HCT116 (cell line): ENCODE measurements around the gene KPNB1. TPM values are rescaled to one million over a fixed set of nuclear protein-coding genes. Genes with fewer than 3 reads are reported as not detected.

Source experiments
- ATAC-seq: fragments of 200-7000 bp; cut with Tn5 transposase; 2 replicates; pipeline ENCODE4 v1.9.1; 2020; ENCODE audit warnings: mild to moderate bottlenecking, moderate library complexity
- BruUV-seq: library from RNA; stranded (reverse); fragments of 400-500 nt; replicated peaks from 2 replicates; lab custom pipeline; 2021; lab: Mats Ljungman, UMichigan
- CTCF ChIA-PET: fragments of 300-600 bp; sonication (Branson Sonifier 250); formaldehyde crosslinking; loops from one replicate; lab custom pipeline; 2021; ENCODE audit warnings: antibody characterized with exemption; lab: Charles Lee
- POLR2A ChIA-PET: fragments of 300-600, 350-600 bp; sonication (Branson Sonifier 250); formaldehyde crosslinking; loops from one replicate; lab custom pipeline; 2021; ENCODE audit warnings: antibody characterized with exemption; lab: Charles Lee
- RAD21 ChIA-PET, 2 experiments: fragments of 300-600 bp; sonication (Branson Sonifier 250); formaldehyde crosslinking; loops; one replicate each; lab custom pipeline; 2023; ENCODE audit warnings: low total read pairs in 2 of 2; ENCODE audit not compliant: uncharacterized antibody in 2 of 2, unreplicated experiment in 2 of 2, low non-redundant PET in 1 of 2; lab: Charles Lee
- DNase-seq: peaks from one replicate; pipeline ENCODE4 v3.0.0-alpha.2; 2010; ENCODE audit warnings: low read depth, low spot score
- H2AFZ ChIP-seq: fragments of 200-600 bp; shearing (Covaris generic), sonication (generic); 2 replicates; pipeline ENCODE4 v1.6.1; 2017; ENCODE audit warnings: low read depth, mixed run types, mixed read lengths, antibody characterized with exemption, low read length; ENCODE audit not compliant: poor library complexity, severe bottlenecking
- H3K27ac ChIP-seq: 2 replicates; pipeline ENCODE4 v1.5.1; 2012; ENCODE audit warnings: low read depth, low read length
- H3K27me3 ChIP-seq: fragments of 200-600 bp; sonication (generic); 2 replicates; pipeline ENCODE4 v1.6.1; 2016; ENCODE audit warnings: mixed run types, low read length, mixed read lengths; ENCODE audit not compliant: insufficient read depth
- H3K36me3 ChIP-seq, 2 experiments: fragments of 200-500 bp in 1 of 2; fragments of 200-600 bp in 1 of 2; sonication (Bioruptor generic) in 1 of 2; sonication (generic) in 1 of 2; 2 replicates each; pipeline versions ENCODE4 v1.5.1 to v1.6.1; 2014 to 2016; ENCODE audit warnings: low read length in 2 of 2, inconsistent platforms in 1 of 2, mixed read lengths in 1 of 2, mixed run types in 1 of 2; ENCODE audit not compliant: insufficient read depth in 2 of 2, control insufficient read depth in 1 of 2
- H3K4me1 ChIP-seq, 2 experiments: fragments of 200-600 bp in 1 of 2; sonication (generic) in 1 of 2; 2 replicates each; pipeline versions ENCODE4 v1.5.1 to v1.6.1; 2012 to 2017; ENCODE audit warnings: low read length in 2 of 2, inconsistent platforms in 1 of 2, mild to moderate bottlenecking in 1 of 2, mixed read lengths in 1 of 2, mixed run types in 1 of 2, moderate library complexity in 1 of 2; ENCODE audit not compliant: insufficient read depth in 2 of 2, control insufficient read depth in 1 of 2
- H3K4me2 ChIP-seq: fragments of 200-600 bp; sonication (generic); 2 replicates; pipeline ENCODE4 v1.6.1; 2017; ENCODE audit warnings: mixed run types, low read length, mixed read lengths
- H3K4me3 ChIP-seq, 2 experiments: fragments of 200-600 bp in 1 of 2; sonication (generic) in 1 of 2; replicated peaks in 1 of 2; 2 replicates each; pipeline ENCODE4 v1.5.1; 2011 to 2016; ENCODE audit warnings: low read length in 2 of 2, control low read depth in 1 of 2, low read depth in 1 of 2, mild to moderate bottlenecking in 1 of 2, mixed read lengths in 1 of 2, mixed run types in 1 of 2
- H3K79me2 ChIP-seq: fragments of 200-600 bp; sonication (generic); 2 replicates; pipeline ENCODE4 v1.6.1; 2017; ENCODE audit warnings: mild to moderate bottlenecking, mixed run types, low read length, moderate library complexity, mixed read lengths; ENCODE audit not compliant: insufficient read depth
- H3K9ac ChIP-seq: fragments of 200-600 bp; sonication (generic); 2 replicates; pipeline ENCODE4 v1.6.1; 2016; ENCODE audit warnings: low read length, mixed read lengths
- H3K9me2 ChIP-seq: fragments of 200-600 bp; sonication (generic), shearing (Covaris generic); 2 replicates; pipeline ENCODE4 v1.6.1; 2017; ENCODE audit warnings: mixed run types, mild to moderate bottlenecking, moderate library complexity; ENCODE audit not compliant: insufficient read depth
- H3K9me3 ChIP-seq, 2 experiments: fragments of 200-500 bp in 1 of 2; fragments of 200-600 bp in 1 of 2; sonication (Bioruptor generic) in 1 of 2; sonication (generic) in 1 of 2; 2 replicates each; pipeline ENCODE4 v1.6.1; 2014 to 2017; ENCODE audit warnings: low read length in 2 of 2, mixed read lengths in 2 of 2, inconsistent platforms in 1 of 2, low read depth in 1 of 2, mild to moderate bottlenecking in 1 of 2, mixed run types in 1 of 2, moderate library complexity in 1 of 2; ENCODE audit not compliant: control insufficient read depth in 1 of 2, insufficient read depth in 1 of 2
- H4K20me1 ChIP-seq: fragments of 200-600 bp; sonication (generic), shearing (Covaris generic); 2 replicates; pipeline ENCODE4 v1.6.1; 2017; ENCODE audit warnings: mixed run types, mild to moderate bottlenecking, moderate library complexity; ENCODE audit not compliant: insufficient read depth
- CEBPB ChIP-seq: IDR thresholded peaks from 2 replicates; pipeline ENCODE4 v1.6.1; 2012; ENCODE audit warnings: low read depth
- EGR1 ChIP-seq: IDR thresholded peaks from 2 replicates; pipeline ENCODE4 v1.6.1; 2012; ENCODE audit warnings: low read depth
- ELF1 ChIP-seq: IDR thresholded peaks from 2 replicates; pipeline ENCODE4 v1.6.1; 2012; ENCODE audit warnings: low read depth, borderline replicate concordance
- EZH2phosphoT487 ChIP-seq: fragments of 200-600 bp; IDR thresholded peaks from 2 replicates; pipeline ENCODE4 v1.6.1; 2018; ENCODE audit warnings: antibody characterized with exemption, borderline replicate concordance
- FOSL1 ChIP-seq: IDR thresholded peaks from 2 replicates; pipeline ENCODE4 v1.6.1; 2012; ENCODE audit warnings: low read depth
- JUND ChIP-seq: IDR thresholded peaks from 2 replicates; pipeline ENCODE4 v1.6.1; 2012
- POLR2A ChIP-seq: IDR thresholded peaks from 2 replicates; pipeline ENCODE4 v1.7.0; 2011; ENCODE audit warnings: borderline replicate concordance; ENCODE audit not compliant: insufficient read depth, insufficient read length; ENCODE audit errors: extremely low read depth
- POLR2AphosphoS5 ChIP-seq: IDR thresholded peaks from 2 replicates; pipeline ENCODE4 v1.6.1; 2011; ENCODE audit warnings: mild to moderate bottlenecking, low read depth, low read length, moderate library complexity
- RAD21 ChIP-seq: IDR thresholded peaks from 2 replicates; pipeline ENCODE4 v1.6.1; 2012; ENCODE audit warnings: low read depth, mild to moderate bottlenecking
- SP1 ChIP-seq: IDR thresholded peaks from 2 replicates; pipeline ENCODE4 v1.6.1; 2012; ENCODE audit warnings: low read depth
- YY1 ChIP-seq: IDR thresholded peaks from 2 replicates; pipeline ENCODE4 v1.6.1; 2011; ENCODE audit warnings: low read length, low read depth, moderate library complexity, mild to moderate bottlenecking; ENCODE audit not compliant: insufficient replicate concordance; ENCODE audit errors: extremely low read depth
- ZFX ChIP-seq: fragments of 450-650 bp; IDR thresholded peaks from 2 replicates; pipeline ENCODE4 v1.6.1; 2017
- ZNF274 ChIP-seq: fragments of 200-500 bp; sonication (Bioruptor generic); IDR thresholded peaks from 2 replicates; pipeline ENCODE4 v1.6.1; 2014; ENCODE audit warnings: mild to moderate bottlenecking, low read depth, low read length, inconsistent platforms
- intact Hi-C: fragments of 100-400 bp; cut with micrococcal nuclease; formaldehyde crosslinking; loops from 2 replicates; pipeline ENCODE4 v1.10.0; 2022
- total RNA-seq: library from RNA; stranded (reverse); gene quantifications from one replicate; pipeline ENCODE4 v1.2.1, GENCODE V29; 2021; ENCODE audit not compliant: unreplicated experiment
- TF ChIP-seq, protein P1 (sequence below): IDR thresholded peaks from 2 replicates; pipeline ENCODE4 v1.6.1; 2012; ENCODE audit warnings: low read depth
- TF ChIP-seq, protein P2 (sequence below), 3 experiments: fragments of 200-600 bp in 1 of 3; sonication (generic) in 1 of 3; IDR thresholded peaks in 2 of 3; conservative IDR thresholded peaks in 1 of 3; 2 replicates each; pipeline ENCODE4 v1.5.1; 2012 to 2017; ENCODE audit warnings: low read depth in 2 of 3, low read length in 2 of 3, antibody characterized with exemption in 1 of 3, borderline replicate concordance in 1 of 3, control low read depth in 1 of 3, mild to moderate bottlenecking in 1 of 3, mixed read lengths in 1 of 3, mixed run types in 1 of 3, moderate library complexity in 1 of 3; ENCODE audit not compliant: insufficient read depth in 1 of 3
- TF ChIP-seq, protein P3 (sequence below): IDR thresholded peaks from 2 replicates; pipeline ENCODE4 v1.6.1; 2011; ENCODE audit warnings: mild to moderate bottlenecking, low read length, moderate library complexity; ENCODE audit not compliant: insufficient replicate concordance; ENCODE audit errors: extremely low read depth
- TF ChIP-seq, protein P4 (sequence below): IDR thresholded peaks from 2 replicates; pipeline ENCODE4 v1.6.1; 2012
- TF ChIP-seq, protein P5 (sequence below): IDR thresholded peaks from 2 replicates; pipeline ENCODE4 v1.6.1; 2012

The KPNB1 gene
- total RNA-seq, 1 experiment from 2014 or later, result 526 TPM

DNA sequence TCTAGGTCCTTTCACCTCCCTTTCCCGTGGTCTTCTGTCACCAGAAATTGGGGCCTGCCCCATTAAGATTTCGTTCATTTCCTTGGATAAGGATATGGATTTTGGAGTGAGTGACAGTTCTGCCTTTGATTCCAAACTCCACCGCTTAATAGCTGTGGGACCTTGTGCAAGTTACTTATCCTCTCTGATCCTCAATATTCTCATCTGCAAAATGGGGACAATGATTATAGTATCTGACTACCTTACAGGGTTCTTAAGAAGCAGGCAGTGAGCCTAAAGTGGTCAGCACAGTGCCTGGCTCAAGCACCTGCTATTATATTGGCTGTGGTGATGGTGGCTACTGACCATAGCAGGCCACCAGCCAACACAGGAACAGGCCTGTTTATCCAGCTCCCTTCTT is 59.9 kb downstream of the KPNB1 start:
- BruUV-seq, result no TSS peak
- no peak for ATAC-seq
- Histone ChIP-seq H4K20me1 (no peaks in the 10 kb centered on the region), H3K4me2 (no peak overlapping the region), H3K79me2 (no peaks in the 10 kb centered on the region), H3K9me3 (no peaks in the 10 kb centered on the region), H3K9me2 (no peaks in the 10 kb centered on the region), H3K4me3 (no peak overlapping the region), H3K4me1 (peaks cover 0 to 9% of the 10 kb centered on the region in 2 experiments; a peak in 2 of 4 replicates), H3K36me3 (no peaks in the 10 kb centered on the region), H3K27ac (no peak overlapping the region), H3K27me3 (peaks cover 17% of the 10 kb centered on the region; the same call in 1 of the 2 replicates), H2AFZ (no peak overlapping the region), H3K9ac (no peak overlapping the region)
- TF ChIP-seq, protein P1, sequence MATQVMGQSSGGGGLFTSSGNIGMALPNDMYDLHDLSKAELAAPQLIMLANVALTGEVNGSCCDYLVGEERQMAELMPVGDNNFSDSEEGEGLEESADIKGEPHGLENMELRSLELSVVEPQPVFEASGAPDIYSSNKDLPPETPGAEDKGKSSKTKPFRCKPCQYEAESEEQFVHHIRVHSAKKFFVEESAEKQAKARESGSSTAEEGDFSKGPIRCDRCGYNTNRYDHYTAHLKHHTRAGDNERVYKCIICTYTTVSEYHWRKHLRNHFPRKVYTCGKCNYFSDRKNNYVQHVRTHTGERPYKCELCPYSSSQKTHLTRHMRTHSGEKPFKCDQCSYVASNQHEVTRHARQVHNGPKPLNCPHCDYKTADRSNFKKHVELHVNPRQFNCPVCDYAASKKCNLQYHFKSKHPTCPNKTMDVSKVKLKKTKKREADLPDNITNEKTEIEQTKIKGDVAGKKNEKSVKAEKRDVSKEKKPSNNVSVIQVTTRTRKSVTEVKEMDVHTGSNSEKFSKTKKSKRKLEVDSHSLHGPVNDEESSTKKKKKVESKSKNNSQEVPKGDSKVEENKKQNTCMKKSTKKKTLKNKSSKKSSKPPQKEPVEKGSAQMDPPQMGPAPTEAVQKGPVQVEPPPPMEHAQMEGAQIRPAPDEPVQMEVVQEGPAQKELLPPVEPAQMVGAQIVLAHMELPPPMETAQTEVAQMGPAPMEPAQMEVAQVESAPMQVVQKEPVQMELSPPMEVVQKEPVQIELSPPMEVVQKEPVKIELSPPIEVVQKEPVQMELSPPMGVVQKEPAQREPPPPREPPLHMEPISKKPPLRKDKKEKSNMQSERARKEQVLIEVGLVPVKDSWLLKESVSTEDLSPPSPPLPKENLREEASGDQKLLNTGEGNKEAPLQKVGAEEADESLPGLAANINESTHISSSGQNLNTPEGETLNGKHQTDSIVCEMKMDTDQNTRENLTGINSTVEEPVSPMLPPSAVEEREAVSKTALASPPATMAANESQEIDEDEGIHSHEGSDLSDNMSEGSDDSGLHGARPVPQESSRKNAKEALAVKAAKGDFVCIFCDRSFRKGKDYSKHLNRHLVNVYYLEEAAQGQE, result no peak
- no peak for TF ChIP-seq JUND
- no peak for TF ChIP-seq YY1
- TF ChIP-seq EZH2phosphoT487, result no peak
- no peak for TF ChIP-seq SP1
- TF ChIP-seq, protein P2, sequence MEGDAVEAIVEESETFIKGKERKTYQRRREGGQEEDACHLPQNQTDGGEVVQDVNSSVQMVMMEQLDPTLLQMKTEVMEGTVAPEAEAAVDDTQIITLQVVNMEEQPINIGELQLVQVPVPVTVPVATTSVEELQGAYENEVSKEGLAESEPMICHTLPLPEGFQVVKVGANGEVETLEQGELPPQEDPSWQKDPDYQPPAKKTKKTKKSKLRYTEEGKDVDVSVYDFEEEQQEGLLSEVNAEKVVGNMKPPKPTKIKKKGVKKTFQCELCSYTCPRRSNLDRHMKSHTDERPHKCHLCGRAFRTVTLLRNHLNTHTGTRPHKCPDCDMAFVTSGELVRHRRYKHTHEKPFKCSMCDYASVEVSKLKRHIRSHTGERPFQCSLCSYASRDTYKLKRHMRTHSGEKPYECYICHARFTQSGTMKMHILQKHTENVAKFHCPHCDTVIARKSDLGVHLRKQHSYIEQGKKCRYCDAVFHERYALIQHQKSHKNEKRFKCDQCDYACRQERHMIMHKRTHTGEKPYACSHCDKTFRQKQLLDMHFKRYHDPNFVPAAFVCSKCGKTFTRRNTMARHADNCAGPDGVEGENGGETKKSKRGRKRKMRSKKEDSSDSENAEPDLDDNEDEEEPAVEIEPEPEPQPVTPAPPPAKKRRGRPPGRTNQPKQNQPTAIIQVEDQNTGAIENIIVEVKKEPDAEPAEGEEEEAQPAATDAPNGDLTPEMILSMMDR (IDR thresholded peaks at IDR 0.05 in 2 of 3, conservative IDR thresholded peaks at IDR 0.05 in 1 of 3; ENCODE audit: borderline replicate concordance in 1 of 3, insufficient read depth in 1 of 3, low read depth in 2 of 3, low read length in 2 of 3), result no peak
- no peak for TF ChIP-seq ZFX
- TF ChIP-seq RAD21, result no peak
- no peak for TF ChIP-seq POLR2A
- TF ChIP-seq ZNF274, result no peak
- TF ChIP-seq, protein P3, sequence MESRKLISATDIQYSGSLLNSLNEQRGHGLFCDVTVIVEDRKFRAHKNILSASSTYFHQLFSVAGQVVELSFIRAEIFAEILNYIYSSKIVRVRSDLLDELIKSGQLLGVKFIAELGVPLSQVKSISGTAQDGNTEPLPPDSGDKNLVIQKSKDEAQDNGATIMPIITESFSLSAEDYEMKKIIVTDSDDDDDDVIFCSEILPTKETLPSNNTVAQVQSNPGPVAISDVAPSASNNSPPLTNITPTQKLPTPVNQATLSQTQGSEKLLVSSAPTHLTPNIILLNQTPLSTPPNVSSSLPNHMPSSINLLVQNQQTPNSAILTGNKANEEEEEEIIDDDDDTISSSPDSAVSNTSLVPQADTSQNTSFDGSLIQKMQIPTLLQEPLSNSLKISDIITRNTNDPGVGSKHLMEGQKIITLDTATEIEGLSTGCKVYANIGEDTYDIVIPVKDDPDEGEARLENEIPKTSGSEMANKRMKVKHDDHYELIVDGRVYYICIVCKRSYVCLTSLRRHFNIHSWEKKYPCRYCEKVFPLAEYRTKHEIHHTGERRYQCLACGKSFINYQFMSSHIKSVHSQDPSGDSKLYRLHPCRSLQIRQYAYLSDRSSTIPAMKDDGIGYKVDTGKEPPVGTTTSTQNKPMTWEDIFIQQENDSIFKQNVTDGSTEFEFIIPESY, result no peak
- TF ChIP-seq, protein P4, sequence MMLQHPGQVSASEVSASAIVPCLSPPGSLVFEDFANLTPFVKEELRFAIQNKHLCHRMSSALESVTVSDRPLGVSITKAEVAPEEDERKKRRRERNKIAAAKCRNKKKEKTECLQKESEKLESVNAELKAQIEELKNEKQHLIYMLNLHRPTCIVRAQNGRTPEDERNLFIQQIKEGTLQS, result no peak
- TF ChIP-seq ELF1, result no peak
- TF ChIP-seq EGR1, result no peak
- TF ChIP-seq, protein P5, sequence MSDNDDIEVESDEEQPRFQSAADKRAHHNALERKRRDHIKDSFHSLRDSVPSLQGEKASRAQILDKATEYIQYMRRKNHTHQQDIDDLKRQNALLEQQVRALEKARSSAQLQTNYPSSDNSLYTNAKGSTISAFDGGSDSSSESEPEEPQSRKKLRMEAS, result no peak
- TF ChIP-seq CEBPB, result no peak
- no peak for TF ChIP-seq POLR2AphosphoS5
- TF ChIP-seq FOSL1, result no peak
- CTCF ChIA-PET, result no interaction called here
- RAD21 ChIA-PET, result no interaction called here
- intact Hi-C loops, result no loop called here
- DNase-seq, result no peak
- POLR2A ChIA-PET, result no interaction called here
